OCI-LY7 (cell line): Measurements from ENCODE around the gene TMC2. TPM values are rescaled to one million over a fixed set of nuclear protein-coding genes. Genes with fewer than 3 reads are reported as not detected.

Source experiments
- BruUV-seq: library from RNA; stranded (reverse); fragments of 400-500 nt; replicated peaks from 2 replicates; lab custom pipeline; 2021; lab: Mats Ljungman, UMichigan
- CTCF ChIA-PET: fragments of 300-600 bp; sonication (Branson Sonifier 250); formaldehyde crosslinking; loops from one replicate; lab custom pipeline; 2022; ENCODE audit warnings: antibody characterized with exemption; ENCODE audit not compliant: unreplicated experiment; lab: Charles Lee
- POLR2A ChIA-PET: fragments of 300-600 bp; sonication (Branson Sonifier 250); formaldehyde crosslinking; loops from one replicate; lab custom pipeline; 2022; ENCODE audit warnings: antibody characterized with exemption; lab: Charles Lee
- DNase-seq: peaks from one replicate; pipeline ENCODE4 v3.0.0-alpha.2; 2015; ENCODE audit warnings: low spot score
- H2AFZ ChIP-seq: fragments of 200-600 bp; sonication (generic), shearing (Covaris generic); 2 replicates; pipeline ENCODE4 v1.6.1; 2014; ENCODE audit warnings: mild to moderate bottlenecking, antibody characterized with exemption, low read length, moderate library complexity
- H3K27ac ChIP-seq: fragments of 200-600 bp; sonication (generic); 2 replicates; pipeline ENCODE4 v1.5.1; 2014; ENCODE audit warnings: mixed run types, low read depth, mild to moderate bottlenecking, moderate library complexity, low read length, inconsistent platforms; ENCODE audit not compliant: poor library complexity, severe bottlenecking
- H3K36me3 ChIP-seq: fragments of 200-600 bp; sonication (generic); 2 replicates; pipeline ENCODE4 v1.6.1; 2014; ENCODE audit warnings: mild to moderate bottlenecking, antibody characterized with exemption, low read length, moderate library complexity, mixed read lengths; ENCODE audit not compliant: insufficient read depth
- H3K4me1 ChIP-seq: fragments of 200-600 bp; sonication (generic); 2 replicates; pipeline ENCODE4 v1.5.1; 2014; ENCODE audit warnings: mild to moderate bottlenecking, low read length; ENCODE audit not compliant: insufficient read depth, poor library complexity, severe bottlenecking
- H3K4me2 ChIP-seq: fragments of 200-600 bp; sonication (generic); 2 replicates; pipeline ENCODE4 v1.6.1; 2014; ENCODE audit warnings: mild to moderate bottlenecking, low read length
- H3K4me3 ChIP-seq: fragments of 200-600 bp; sonication (generic); 2 replicates; pipeline ENCODE4 v1.5.1; 2014; ENCODE audit warnings: mild to moderate bottlenecking, low read depth, low read length; ENCODE audit not compliant: poor library complexity, severe bottlenecking
- H3K79me2 ChIP-seq: fragments of 200-600 bp; sonication (generic); 2 replicates; pipeline ENCODE4 v1.6.1; 2016; ENCODE audit warnings: low read depth, mild to moderate bottlenecking, low read length, moderate library complexity, mixed read lengths; ENCODE audit not compliant: insufficient read depth
- H3K9me2 ChIP-seq: fragments of 200-600 bp; sonication (generic); 2 replicates; pipeline ENCODE4 v1.6.1; 2016; ENCODE audit warnings: mild to moderate bottlenecking, low read length, mixed read lengths; ENCODE audit not compliant: insufficient read depth
- H3K9me3 ChIP-seq: fragments of 200-600 bp; sonication (generic); 2 replicates; pipeline ENCODE4 v1.6.1; 2014; ENCODE audit warnings: mild to moderate bottlenecking, mixed run types, low read length, mixed read lengths
- H4K20me1 ChIP-seq: fragments of 200-600 bp; sonication (generic); 2 replicates; pipeline ENCODE4 v1.6.1; 2014; ENCODE audit warnings: mild to moderate bottlenecking, antibody characterized with exemption, low read length, moderate library complexity, mixed read lengths; ENCODE audit not compliant: insufficient read depth
- EZH2phosphoT487 ChIP-seq: fragments of 200-600 bp; sonication (generic); IDR thresholded peaks from 2 replicates; pipeline ENCODE4 v1.6.1; 2018; ENCODE audit warnings: low read depth, borderline replicate concordance, mild to moderate bottlenecking, mixed run types, antibody characterized with exemption, low read length, moderate library complexity, mixed read lengths
- intact Hi-C: fragments of 100-400 bp; cut with micrococcal nuclease; formaldehyde crosslinking; loops from one replicate; pipeline ENCODE4 v1.10.0; 2022; ENCODE audit not compliant: unreplicated experiment
- total RNA-seq, 2 experiments: library from RNA; depleted of rRNA in 1 of 2; stranded (reverse); fragments of >200 nt in 1 of 2; shearing (Covaris generic) in 1 of 2; gene quantifications; 2 replicates each; pipeline ENCODE4 v1.2.3, GENCODE V29; 2014 to 2022
- TF ChIP-seq, protein P1 (sequence below): fragments of 200-600 bp; sonication (generic); conservative IDR thresholded peaks from 2 replicates; pipeline ENCODE4 v1.5.1; 2014; ENCODE audit warnings: mild to moderate bottlenecking, antibody characterized with exemption, low read length, moderate library complexity, mixed read lengths

The TMC2 gene
- total RNA-seq, 2 experiments from 2014 or later = not detected

GRCh38 chr20:2527762-2528161 lies 8.6 kb upstream of the TMC2 start:
- no peak for TF ChIP-seq EZH2phosphoT487
- TF ChIP-seq, protein P1, sequence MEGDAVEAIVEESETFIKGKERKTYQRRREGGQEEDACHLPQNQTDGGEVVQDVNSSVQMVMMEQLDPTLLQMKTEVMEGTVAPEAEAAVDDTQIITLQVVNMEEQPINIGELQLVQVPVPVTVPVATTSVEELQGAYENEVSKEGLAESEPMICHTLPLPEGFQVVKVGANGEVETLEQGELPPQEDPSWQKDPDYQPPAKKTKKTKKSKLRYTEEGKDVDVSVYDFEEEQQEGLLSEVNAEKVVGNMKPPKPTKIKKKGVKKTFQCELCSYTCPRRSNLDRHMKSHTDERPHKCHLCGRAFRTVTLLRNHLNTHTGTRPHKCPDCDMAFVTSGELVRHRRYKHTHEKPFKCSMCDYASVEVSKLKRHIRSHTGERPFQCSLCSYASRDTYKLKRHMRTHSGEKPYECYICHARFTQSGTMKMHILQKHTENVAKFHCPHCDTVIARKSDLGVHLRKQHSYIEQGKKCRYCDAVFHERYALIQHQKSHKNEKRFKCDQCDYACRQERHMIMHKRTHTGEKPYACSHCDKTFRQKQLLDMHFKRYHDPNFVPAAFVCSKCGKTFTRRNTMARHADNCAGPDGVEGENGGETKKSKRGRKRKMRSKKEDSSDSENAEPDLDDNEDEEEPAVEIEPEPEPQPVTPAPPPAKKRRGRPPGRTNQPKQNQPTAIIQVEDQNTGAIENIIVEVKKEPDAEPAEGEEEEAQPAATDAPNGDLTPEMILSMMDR = no peak
- POLR2A ChIA-PET = no interaction called here
- intact Hi-C loops = no loop called here

GRCh38 chr20:2528671-2529271 lies 7.6 kb upstream of the TMC2 start:
- Histone ChIP-seq H3K27ac (no peak overlapping the region), H3K79me2 (no peaks in the 10 kb centered on the region), H2AFZ (no peak overlapping the region), H3K4me3 (no peak overlapping the region), H3K9me2 (no peaks in the 10 kb centered on the region), H3K36me3 (no peaks in the 10 kb centered on the region), H3K4me1 (peaks cover 8% of the 10 kb centered on the region), H3K4me2 (no peak overlapping the region), H3K9me3 (no peaks in the 10 kb centered on the region), H4K20me1 (no peaks in the 10 kb centered on the region)
- DNase-seq = no peak
- POLR2A ChIA-PET = interaction anchor here (0.6 to 0.7 kb wide), 3 partner anchors 21 to 331 kb away, joined by 3 read pairs; no protein-coding TSS in a partner anchor
- no peak for TF ChIP-seq EZH2phosphoT487
- TF ChIP-seq, protein P1 = no peak
- intact Hi-C loops = no loop called here
- CTCF ChIA-PET = no interaction called here
- no TSS peak for BruUV-seq

More at GRCh38 chr20:2527762-2528161, 8.6 kb upstream of the TMC2 start:
- H3K9me2 ChIP-seq = no peaks in the 10 kb centered on the region
- CTCF ChIA-PET = no interaction called here
- H3K4me1 ChIP-seq = peaks cover 8% of the 10 kb centered on the region
- no TSS peak for BruUV-seq
- H4K20me1 ChIP-seq = no peaks in the 10 kb centered on the region
- H3K79me2 ChIP-seq = no peaks in the 10 kb centered on the region
- H3K27ac ChIP-seq = no peak overlapping the region
- H3K9me3 ChIP-seq = no peaks in the 10 kb centered on the region
- H3K36me3 ChIP-seq = no peaks in the 10 kb centered on the region
- no peak overlapping the region for H3K4me2 ChIP-seq
- no peak overlapping the region for H2AFZ ChIP-seq
- DNase-seq = no peak
- H3K4me3 ChIP-seq = no peak overlapping the region

DNA sequence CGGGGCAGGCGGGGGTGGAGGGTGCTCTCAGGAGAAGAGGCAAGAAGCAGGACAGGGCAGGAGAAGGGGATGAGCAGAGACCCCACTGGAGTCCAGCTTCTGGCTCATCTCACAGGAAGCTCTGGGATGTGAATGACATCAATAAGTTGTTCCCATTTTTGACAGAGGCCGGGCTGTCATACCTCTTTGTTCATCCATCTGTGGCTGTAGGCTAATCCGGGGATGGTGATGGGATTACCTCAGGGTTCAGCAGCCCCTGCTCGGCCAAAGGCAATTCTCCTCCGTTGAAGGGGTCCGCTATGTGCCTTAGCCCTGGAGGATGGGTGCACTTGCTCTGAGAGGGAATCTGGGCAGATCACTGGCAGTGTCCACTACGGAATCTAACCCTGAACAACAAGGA lies 3.3 kb upstream of the TMC2 start:
- BruUV-seq = no TSS peak
- no peak for TF ChIP-seq EZH2phosphoT487
- TF ChIP-seq, protein P1 = no peak
- Histone ChIP-seq H3K79me2 (no peaks in the 10 kb centered on the region), H2AFZ (no peak overlapping the region), H3K36me3 (no peaks in the 10 kb centered on the region), H3K4me3 (no peak overlapping the region), H3K9me3 (no peaks in the 10 kb centered on the region), H3K4me1 (no peaks in the 10 kb centered on the region), H4K20me1 (no peaks in the 10 kb centered on the region), H3K4me2 (no peak overlapping the region), H3K9me2 (no peaks in the 10 kb centered on the region), H3K27ac (no peak overlapping the region)
- intact Hi-C loops = no loop called here
- ChIA-PET CTCF (no interaction called here), POLR2A (no interaction called here)
- no peak for DNase-seq
